Measurements from ENCODE around the gene PPAT.
A peak's percentile ranks its signal among the peaks of the same experiment; 100 is the strongest.

PPAT gene

DNA sequence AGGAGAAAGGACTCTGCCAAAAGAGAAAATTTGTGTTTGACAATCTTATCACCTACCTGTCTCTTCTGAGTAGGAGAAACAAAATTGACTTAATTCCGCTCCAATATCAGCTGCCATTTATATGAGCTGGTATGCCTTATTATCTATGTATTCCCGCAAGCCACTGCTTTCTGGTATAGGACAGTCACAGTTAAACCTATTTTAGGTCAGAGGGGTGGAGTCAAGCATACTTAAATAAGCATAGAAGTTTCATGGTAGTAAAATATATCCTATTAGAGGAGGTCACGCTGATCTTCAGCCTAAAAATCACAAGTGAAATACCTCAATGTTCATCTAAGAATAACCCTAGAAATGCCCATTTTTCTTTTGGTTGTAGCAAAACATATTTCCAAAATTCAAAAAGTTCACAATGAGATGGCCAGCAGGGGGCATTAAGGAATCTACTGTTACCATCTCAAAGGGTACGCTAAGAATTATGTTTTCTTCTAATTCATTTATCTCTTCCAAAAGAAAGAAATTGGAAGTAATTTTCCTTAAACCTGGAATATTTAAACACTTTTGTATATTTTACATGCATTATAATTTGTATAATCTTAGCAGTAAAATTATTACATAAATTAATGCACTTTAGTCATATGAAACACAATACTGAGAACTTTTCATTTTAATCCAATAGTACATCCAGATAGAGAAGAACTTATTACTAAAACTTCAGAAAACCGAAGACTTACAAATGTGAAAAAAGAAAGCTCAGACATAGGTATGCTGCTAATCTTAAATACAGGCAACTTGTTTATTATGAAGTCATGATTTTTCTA lies 10.5 kb downstream of the PPAT start:
- H3K4me3 ChIP-seq (ENCODE audit: low read length): no peak overlapping the region

DNA sequence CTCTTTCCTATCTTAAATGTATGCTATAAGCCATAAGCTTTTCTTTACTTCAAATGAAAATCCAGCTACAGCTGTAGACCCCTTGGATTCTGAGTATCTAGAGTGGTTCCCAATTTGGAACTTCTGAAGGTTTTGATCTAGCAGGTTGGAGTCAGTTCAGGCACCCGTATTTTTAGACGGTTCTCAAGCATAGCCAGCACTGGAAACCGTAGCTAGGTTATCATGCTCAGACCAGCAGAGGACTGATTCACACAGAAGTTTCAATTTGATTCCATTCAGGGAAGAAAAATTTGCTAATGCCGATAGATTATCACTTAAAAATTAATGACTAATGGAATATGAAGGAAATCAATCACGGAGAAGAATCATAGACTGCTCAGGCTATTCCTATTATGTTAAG lies 11.2 kb downstream of the PPAT start:
- DNase-seq (ENCODE audit: low read depth): no peak
- no peak overlapping the region for H3K4me3 ChIP-seq (ENCODE audit: low read length)
- TF ChIP-seq, protein P1, sequence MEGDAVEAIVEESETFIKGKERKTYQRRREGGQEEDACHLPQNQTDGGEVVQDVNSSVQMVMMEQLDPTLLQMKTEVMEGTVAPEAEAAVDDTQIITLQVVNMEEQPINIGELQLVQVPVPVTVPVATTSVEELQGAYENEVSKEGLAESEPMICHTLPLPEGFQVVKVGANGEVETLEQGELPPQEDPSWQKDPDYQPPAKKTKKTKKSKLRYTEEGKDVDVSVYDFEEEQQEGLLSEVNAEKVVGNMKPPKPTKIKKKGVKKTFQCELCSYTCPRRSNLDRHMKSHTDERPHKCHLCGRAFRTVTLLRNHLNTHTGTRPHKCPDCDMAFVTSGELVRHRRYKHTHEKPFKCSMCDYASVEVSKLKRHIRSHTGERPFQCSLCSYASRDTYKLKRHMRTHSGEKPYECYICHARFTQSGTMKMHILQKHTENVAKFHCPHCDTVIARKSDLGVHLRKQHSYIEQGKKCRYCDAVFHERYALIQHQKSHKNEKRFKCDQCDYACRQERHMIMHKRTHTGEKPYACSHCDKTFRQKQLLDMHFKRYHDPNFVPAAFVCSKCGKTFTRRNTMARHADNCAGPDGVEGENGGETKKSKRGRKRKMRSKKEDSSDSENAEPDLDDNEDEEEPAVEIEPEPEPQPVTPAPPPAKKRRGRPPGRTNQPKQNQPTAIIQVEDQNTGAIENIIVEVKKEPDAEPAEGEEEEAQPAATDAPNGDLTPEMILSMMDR (IDR thresholded peaks at IDR 0.05; ENCODE audit: insufficient read depth, low read depth, low read length, missing control alignments): no peak

More for the DNA sequence above, 10.5 kb downstream of the PPAT start:
- TF ChIP-seq, protein P1 (IDR thresholded peaks at IDR 0.05; ENCODE audit: insufficient read depth, low read depth, low read length, missing control alignments): peak; percentile 55
- peak; percentile 40 for DNase-seq (ENCODE audit: low read depth)

DNA sequence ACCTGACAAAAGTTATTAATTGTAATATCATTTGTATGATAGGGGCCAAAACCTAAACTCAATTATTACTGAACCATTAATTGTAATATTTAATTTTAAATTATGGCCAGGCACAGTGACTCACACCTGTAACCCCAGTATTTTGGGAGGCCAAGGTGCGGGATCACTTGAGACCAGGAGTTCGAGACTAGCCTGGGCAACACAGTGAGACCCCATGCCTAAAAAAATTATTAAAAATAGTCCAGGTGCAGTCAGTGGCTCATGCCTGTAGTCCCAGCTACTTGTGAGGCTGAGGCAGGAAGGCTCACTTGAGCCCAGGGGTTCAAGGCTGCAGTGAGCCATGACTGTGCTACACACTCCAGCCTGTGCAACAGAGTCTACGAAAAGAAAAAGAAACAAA lies 18.0 kb downstream of the PPAT start:
- no peak for DNase-seq (ENCODE audit: low read depth)
- TF ChIP-seq, protein P1 (IDR thresholded peaks at IDR 0.05; ENCODE audit: insufficient read depth, low read depth, low read length, missing control alignments): no peak
- H3K4me3 ChIP-seq (ENCODE audit: low read length): no peak overlapping the region

DNA sequence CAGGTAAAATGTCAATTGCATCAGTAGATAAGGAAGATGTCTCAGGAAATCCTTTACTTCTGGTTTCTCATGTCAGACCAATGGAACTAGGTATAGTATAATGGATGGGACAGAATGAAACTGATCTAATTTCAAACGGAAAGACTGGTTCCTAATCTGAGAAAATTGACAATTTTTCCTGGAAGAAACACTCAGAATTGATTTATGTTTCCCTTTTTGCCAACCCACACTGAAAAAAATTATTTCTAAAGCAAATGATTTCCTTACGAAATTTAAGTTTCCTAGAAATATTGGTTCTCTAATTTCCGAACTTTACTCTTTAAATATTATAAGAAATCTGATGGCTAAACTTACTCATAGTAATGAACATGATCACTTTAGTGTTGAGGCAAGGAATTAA lies 19.1 kb downstream of the PPAT start:
- DNase-seq (ENCODE audit: low read depth): no peak
- no peak overlapping the region for H3K4me3 ChIP-seq (ENCODE audit: low read length)
- TF ChIP-seq, protein P1 (IDR thresholded peaks at IDR 0.05; ENCODE audit: insufficient read depth, low read depth, low read length, missing control alignments): no peak

DNA sequence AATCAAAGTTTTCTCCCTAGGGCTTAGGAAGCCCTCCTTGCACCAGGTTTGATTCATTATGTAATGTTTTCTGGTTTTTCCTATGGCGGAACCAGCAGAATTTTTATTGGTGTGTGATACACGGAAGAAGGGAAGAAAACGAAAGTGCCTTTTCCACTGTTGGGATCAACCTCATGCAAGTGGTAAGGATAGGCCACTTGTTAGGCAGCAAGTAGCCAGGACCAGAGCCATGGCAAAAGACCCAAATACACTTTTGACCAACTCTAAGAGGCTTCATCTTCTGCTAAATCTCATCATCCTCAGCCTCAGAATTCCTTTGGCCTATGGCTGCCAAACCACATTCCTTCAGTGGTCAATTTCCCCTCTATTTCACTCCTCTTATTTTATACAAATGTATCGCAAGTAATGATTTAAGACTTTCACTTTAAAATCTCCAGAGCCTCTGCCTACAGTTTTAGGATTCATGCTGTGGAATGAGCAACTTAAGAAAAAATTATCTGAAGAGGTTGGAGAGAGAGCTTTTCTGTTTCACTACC lies 21.2 kb downstream of the PPAT start:
- no peak for DNase-seq (ENCODE audit: low read depth)
- no peak overlapping the region for H3K4me3 ChIP-seq (ENCODE audit: low read length)
- TF ChIP-seq, protein P1 (IDR thresholded peaks at IDR 0.05; ENCODE audit: insufficient read depth, low read depth, low read length, missing control alignments): no peak

DNA sequence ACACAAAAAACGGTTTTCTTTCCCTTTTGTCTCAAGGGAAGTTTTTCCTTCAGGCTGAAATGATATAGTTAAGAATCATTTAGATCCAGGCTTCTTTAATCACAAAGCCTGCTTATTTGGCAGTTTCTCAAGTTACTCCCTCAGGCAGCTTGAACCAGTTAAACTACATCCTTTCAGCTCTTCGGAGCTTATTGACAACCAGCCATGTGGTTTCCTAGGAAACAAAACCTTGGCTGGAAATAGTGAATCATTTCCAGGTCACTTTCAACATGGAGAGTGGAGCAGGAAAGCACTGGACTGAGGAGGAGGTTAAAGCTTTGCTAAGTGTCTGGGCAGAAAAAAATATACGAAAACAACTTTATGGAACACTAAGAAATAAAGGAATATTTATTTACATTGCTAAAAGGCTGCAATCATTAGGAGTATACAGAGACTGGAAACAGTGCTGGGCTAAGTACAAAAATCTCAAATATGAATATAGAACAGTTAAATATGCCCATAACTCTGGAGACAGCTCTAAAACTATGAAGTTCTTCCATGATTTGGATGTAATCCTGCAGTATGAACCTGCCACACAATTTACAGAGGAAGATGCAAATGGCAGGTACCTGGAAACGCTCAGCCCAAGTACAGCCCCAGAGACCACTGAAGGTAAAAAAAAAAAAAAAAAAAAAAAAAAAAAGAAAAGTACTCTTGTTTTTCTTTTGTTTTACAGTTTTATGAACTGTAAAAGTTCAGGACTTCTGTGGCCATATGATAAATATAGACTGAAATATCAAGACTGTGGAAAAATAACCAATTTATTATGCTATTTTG lies 25.0 kb downstream of the PPAT start:
- DNase-seq (ENCODE audit: low read depth): peak; percentile 97
- TF ChIP-seq, protein P1 (IDR thresholded peaks at IDR 0.05; ENCODE audit: insufficient read depth, low read depth, low read length, missing control alignments): no peak
- peak overlapping the region; percentile 27 for H3K4me3 ChIP-seq (ENCODE audit: low read length)

Data from epithelial cell of esophagus (primary cell).